Measurements from ENCODE around the gene XPR1. TPM values are rescaled to one million over a fixed set of nuclear protein-coding genes. Genes with fewer than 3 reads are reported as not detected.

XPR1 gene
- total RNA-seq, 1 experiment from 2014 or later: 7.0 TPM

GRCh38 chr1:180928331-180929230 lies 296.8 kb downstream of the XPR1 start:
- no peak for DNase-seq (ENCODE audit: low spot score)

DNA sequence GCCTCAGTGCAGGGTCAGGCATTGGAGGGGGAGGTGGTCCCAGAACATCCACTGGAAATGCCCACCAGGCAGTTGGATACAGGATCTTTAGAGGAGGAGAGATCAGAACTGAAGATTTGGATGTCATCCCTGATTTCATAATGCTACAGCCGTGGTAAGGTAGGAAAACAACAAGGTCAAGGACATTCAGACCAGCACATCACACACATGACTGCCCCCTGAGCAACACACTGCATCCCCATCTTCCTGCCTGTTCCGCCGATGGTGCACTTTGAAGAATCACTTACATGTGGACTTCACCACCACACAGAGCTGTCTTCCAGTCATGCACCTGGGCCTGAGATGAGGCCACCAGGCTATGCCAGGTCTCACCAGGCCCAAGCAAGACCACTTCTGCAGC lies 297.6 kb downstream of the XPR1 start:
- no peak for DNase-seq (ENCODE audit: low spot score)

- DNase-seq (ENCODE audit: low spot score): no peak
Observed at GRCh38 chr1:180930687-180931086, 298.9 kb downstream of the XPR1 start.

- DNase-seq (ENCODE audit: low spot score): no peak
Observed at GRCh38 chr1:180931529-180931928, 299.7 kb downstream of the XPR1 start.

DNA sequence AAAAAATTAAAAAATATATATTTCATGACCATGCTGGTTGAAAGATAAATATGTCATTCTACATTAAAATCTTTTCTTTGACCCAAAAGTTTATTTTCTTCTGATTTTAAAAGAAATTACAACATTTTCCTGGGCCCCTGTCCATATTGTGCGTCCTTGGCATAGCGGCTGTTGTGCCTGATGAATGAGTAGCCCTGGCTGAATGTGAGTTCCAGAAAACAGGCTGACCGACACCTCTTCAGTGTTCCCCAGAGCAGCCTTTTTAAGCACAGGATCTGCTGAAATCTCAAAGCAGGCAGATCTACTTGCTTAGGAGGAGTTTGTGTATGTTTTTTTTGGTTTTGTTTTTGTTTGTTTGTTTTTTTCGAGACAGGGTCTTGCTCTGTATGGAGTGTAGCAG lies 300.6 kb downstream of the XPR1 start:
- DNase-seq (ENCODE audit: low spot score): no peak

DNA sequence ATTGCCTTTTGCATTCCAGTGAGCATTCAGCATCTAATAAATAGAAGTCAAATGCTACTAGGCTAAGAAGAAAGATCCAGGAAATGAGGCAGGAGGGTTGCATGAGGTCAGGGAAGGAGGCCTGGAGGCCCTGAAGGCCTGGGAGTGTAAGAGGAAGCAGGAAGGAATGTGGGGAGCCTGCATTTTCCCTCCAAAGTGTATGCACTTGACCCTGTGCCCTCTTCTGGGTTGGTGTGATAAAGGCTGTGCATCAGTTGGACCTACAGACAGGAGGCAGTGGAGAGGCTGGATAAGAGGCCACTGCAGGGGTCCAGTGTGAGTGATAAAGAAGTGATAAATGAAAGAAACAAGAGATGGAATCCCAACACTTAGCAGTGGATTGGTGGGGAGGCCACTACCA lies 301.3 kb downstream of the XPR1 start:
- no peak for DNase-seq (ENCODE audit: low spot score)

DNA sequence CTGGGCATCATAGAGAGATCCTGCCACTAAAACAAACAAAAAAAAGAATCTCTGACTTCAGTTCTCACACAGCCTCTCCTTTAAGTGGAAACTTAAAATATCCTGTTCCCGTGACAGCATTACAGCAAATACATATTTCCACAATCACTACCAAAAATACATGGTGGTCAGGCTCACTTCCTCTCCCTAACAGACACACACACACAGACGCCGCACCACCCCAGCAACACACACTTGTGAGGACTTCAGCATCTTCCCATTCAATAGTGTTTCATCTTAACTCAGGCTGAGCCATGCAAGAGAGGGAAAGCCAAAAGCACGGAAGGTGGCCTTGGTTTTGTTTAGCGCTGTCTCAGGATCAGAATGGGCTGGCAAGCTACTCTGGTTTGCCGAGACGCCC lies 302.7 kb downstream of the XPR1 start:
- DNase-seq (ENCODE audit: low spot score): no peak

DNA sequence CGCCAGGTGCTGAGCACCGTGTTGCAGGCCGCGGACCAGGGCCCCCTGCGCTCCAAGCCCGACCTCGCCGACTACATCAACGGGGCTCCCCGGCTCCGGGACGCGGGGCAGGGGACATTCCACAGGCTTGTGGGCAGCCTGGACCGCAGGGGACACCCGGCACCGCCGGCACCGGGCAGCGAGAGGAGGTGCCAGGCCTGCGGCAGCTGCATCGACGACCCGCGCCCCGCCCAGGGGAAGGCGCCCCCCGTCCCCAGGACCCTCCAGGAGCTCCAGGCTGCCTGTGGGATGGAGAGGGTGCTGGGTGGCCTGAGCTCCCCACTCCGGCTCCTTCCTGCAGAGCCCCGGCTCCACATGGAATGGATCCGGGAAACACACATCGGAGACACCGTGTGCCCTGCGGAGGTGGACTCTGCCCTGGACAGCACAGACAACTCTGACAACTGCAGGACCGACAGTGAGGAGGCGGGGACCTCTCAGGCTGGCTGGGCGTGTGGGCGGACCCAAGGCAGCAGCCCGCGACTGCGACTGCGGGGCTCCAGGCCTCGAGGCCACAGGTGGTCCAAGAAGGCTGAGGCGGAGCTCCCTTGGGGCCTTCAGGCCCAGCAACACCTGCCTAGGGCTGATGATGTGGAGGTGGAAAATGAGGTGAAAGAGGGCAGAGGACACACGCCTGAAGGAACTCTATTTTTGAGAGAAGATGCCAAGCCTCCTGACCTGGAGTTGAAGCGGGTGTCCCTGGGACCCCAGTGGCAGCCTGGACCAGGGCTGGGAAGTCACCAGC lies 303.7 kb downstream of the XPR1 start:
- no peak for DNase-seq (ENCODE audit: low spot score)

DNA sequence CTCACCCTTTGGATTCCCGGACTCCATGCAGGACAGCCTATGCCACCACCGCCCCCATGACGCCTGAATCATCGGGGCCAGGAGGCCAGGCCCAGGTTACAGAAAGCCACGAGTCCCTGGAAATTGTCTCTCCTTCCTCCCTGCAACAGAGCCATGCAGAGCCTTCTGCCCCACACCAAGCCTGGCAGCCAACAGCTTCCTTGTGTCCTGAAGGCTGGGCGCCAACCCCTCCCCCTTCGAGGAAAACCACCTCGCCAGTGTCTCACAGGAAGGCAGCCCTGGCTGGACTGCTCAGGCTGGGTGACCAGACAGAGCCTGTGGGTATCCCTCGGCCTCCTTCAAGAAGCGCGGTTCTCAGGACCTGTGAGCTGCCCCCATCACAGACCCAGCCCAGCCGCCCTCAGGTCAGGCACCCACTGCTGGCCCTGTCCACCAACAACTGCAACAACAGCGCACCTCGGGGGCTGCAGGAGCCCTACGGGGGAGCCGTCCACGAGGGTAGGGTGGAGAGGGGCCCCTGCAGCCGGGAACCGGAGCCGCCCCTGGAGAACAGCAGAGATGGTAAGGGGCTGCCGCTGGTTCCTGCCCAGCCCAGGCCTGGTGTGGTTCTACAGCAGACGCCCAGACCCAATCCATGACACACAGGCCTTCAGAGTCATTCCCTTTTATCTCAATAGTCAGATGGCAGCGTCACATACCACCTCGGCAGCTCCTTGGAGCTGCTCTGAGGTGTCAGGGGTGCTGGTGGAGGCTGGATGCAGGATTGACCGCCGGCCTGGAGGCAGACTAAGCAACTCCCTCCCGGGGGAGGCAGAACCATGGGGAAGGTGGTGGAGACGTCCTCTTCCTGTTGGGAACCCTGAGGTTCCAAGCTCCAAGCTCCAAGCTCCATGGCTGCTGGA lies 304.5 kb downstream of the XPR1 start:
- no peak for DNase-seq (ENCODE audit: low spot score)

DNA sequence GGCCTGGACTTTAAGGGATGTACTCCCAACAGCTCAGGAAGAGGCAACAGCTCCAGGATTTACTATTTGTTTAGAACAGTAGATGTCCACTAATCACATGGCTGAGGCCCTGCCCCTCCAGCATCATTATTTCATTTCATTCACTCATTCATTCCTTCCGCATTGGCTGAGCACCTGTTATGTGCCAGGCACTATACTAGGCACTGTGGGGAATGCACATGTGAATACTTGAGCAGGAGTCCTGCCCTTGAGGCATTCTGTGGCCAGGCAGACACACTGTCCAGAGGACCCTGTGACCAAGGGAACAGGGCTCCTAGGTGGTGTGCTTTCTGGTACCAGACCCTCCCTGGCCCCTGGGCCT lies 305.2 kb downstream of the XPR1 start:
- no peak for DNase-seq (ENCODE audit: low spot score)

DNA sequence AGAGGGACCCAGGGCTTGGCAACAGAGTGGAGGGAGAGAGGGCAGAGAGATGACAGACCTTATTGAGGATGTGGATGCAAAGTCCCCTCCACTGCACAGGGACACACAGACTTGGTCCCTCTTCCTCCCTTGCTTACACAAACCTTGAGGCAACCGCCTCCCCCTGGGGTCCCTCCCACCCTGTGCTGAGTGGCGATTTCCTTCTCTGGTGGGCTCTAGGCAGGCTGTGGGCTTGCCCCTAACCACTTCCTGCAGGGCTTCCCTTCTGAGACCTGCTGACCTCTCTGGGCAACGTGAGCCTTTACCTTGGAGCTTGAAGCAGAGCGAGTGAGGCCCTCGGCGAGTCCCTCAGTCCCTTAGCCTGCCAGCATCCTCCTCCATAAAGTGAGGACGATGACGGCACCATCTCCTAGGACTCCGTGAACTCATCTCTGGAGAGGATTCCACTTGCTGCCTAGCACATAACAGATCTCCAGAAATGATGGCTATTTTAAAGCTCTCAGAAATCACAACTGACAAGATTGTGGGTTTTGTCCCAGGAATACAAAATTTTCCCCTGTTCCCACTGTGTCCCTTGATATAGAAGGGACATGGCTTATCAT lies 305.9 kb downstream of the XPR1 start:
- no peak for DNase-seq (ENCODE audit: low spot score)

- no peak for DNase-seq (ENCODE audit: low spot score)
Observed at GRCh38 chr1:180939073-180939710, 307.4 kb downstream of the XPR1 start.

DNA sequence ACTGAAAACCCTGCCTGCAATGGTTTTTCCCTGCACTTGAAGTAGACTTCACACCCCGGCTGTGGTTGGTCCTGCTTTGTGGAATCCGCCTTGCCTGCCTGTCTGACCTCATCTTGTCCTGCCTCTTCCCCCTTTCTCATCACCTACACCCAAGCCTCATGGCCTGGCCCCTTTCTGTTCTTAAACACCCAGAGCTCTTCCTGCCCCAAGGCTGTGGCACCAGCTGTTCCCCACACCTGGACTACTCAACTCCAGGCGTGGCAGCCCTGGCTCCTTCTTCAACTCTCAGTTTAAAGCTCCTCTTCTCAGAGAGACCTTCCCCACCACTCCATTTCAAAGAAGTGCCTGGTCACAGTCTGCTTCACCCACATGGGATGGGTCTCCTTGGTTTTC lies 307.9 kb downstream of the XPR1 start:
- no peak for DNase-seq (ENCODE audit: low spot score)

Small RNA genes within 50 kb of the gene (small RNA-seq; reads per million reads assigned to genes)
- not detected for gene RF00026

Other genes with a start within 250 kb of the XPR1 start
- gene ACBD6, start 129.4 kb upstream of the XPR1 start, total RNA-seq (2014; rRNA removed; shearing (Covaris generic)): 58.4 and 63.8 TPM in 2 replicates
- not detected in 2 replicates for gene OVAAL, start 73.1 kb upstream of the XPR1 start, total RNA-seq (2014; rRNA removed; shearing (Covaris generic))

Measured in HT-29 (cell line).